Spleen (tissue), 11 donors: ENCODE data around the gene OXCT1. TPM values are rescaled to one million over a fixed set of nuclear protein-coding genes. Genes with fewer than 3 reads are reported as not detected.

Source experiments
- DNase-seq: peaks from one replicate; pipeline ENCODE4 v3.0.0-alpha.2; 2020
- H3K27ac ChIP-seq, 8 donors: fragments of 200-600 bp; sonication (generic) in 7 of 8; 1 replicate in 4 of 8; 2 replicates in 4 of 8; pipeline versions ENCODE4 v1.5.0 to v1.8.0; 2016 to 2021; ENCODE audit warnings: inconsistent platforms in 4 of 8, mild to moderate bottlenecking in 4 of 8, moderate library complexity in 1 of 8
- H3K27me3 ChIP-seq, 7 donors: fragments of 200-600 bp; sonication (generic) in 6 of 7; replicated peaks in 1 of 7; 1 replicate in 4 of 7; 2 replicates in 3 of 7; pipeline versions ENCODE4 v1.5.0 to v1.8.0; 2016 to 2021; ENCODE audit warnings: inconsistent platforms in 3 of 7, mild to moderate bottlenecking in 1 of 7
- H3K36me3 ChIP-seq, 6 donors: fragments of 200-600 bp; sonication (generic) in 5 of 6; 1 replicate in 4 of 6; 2 replicates in 2 of 6; pipeline versions ENCODE4 v1.5.0 to v1.8.0; 2016 to 2021; ENCODE audit warnings: inconsistent platforms in 2 of 6
- H3K4me1 ChIP-seq, 6 donors: fragments of 200-600 bp; sonication (generic) in 5 of 6; 1 replicate in 3 of 6; 2 replicates in 3 of 6; pipeline versions ENCODE4 v1.5.0 to v1.8.0; 2016 to 2021; ENCODE audit warnings: inconsistent platforms in 3 of 6
- H3K4me3 ChIP-seq, 8 donors: fragments of 200-600 bp; sonication (generic) in 7 of 8; 1 replicate in 4 of 8; 2 replicates in 4 of 8; pipeline versions ENCODE4 v1.5.0 to v1.8.0; 2016 to 2021; ENCODE audit warnings: inconsistent platforms in 4 of 8, mild to moderate bottlenecking in 4 of 8, moderate library complexity in 2 of 8
- H3K9me3 ChIP-seq, 8 donors: fragments of 200-600 bp; sonication (generic) in 7 of 8; 1 replicate in 4 of 8; 2 replicates in 4 of 8; pipeline versions ENCODE4 v1.5.0 to v1.8.0; 2016 to 2021; ENCODE audit warnings: inconsistent platforms in 4 of 8
- CTCF ChIP-seq, 11 experiments: fragments of 200-600 bp in 7 of 11; fragments of 450-650 bp in 4 of 11; sonication (generic) in 4 of 11; IDR thresholded peaks in 8 of 11; conservative IDR thresholded peaks in 3 of 11; 1 replicate in 7 of 11; 2 replicates in 4 of 11; pipeline versions ENCODE4 v1.4.0 to v1.8.0; 2016 to 2021; ENCODE audit warnings: antibody characterized with exemption in 11 of 11, inconsistent platforms in 4 of 11, mild to moderate bottlenecking in 1 of 11
- POLR2A ChIP-seq, 3 donors: fragments of 450-650 bp; IDR thresholded peaks; one replicate each; pipeline ENCODE4 v1.5.1; 2017; ENCODE audit warnings: antibody characterized with exemption in 3 of 3, mild to moderate bottlenecking in 1 of 3
- POLR2AphosphoS5 ChIP-seq, 3 donors: sonication (generic); formaldehyde crosslinking; IDR thresholded peaks; one replicate each; pipeline ENCODE4 v1.5.1; 2017; ENCODE audit warnings: antibody characterized with exemption in 3 of 3
- WGBS, 5 donors: extraction: QIAGEN DNeasy Blood & Tissue Kit in 3 of 5; methylation state at CpG; one replicate each; pipeline versions ENCODE4 v1.1.5 to v1.1.7; 2013 to 2018; 5-methylcytosine and 5-hydroxymethylcytosine counted together
- intact Hi-C: fragments of 100-400 bp; cut with DNase I; formaldehyde crosslinking; loops from one replicate; pipeline ENCODE4 v1.15.0; 2023; ENCODE audit warnings: low total_unique reads
- polyA plus RNA-seq, 3 donors: library from polyadenylated mRNA; stranded (reverse); fragments of 200-250 nt; gene quantifications; one replicate each; pipeline ENCODE4 v1.2.1, GENCODE V29; 2013
- total RNA-seq, 7 donors: library from RNA; depleted of rRNA in 3 of 7; stranded (reverse); fragments of >200 nt in 3 of 7; fragmentation: NEBNext Ultra II Directional in 4 of 7; extraction: Animal tissue kit (Norgen Biotek cat#: 25700) in 4 of 7; gene quantifications; one replicate each; pipeline versions ENCODE4 v1.1.0 to v1.2.1, GENCODE V29; 2016 to 2021
- donor health status: healthy with polysubstance abuse.
- donor health status: DM: no; HTN: no; CAD: no; lungs with moderate emphysema.
- donor health status: DM: no; HTN: no; CAD: no.
- donor health status: Bipolar disorder and iron deficiency.
- donor health status: healthy.
- donor health status: DM: no; HTN: no; CAD: no.
- donor health status: DM: yes; HTN: yes; CAD: no.

The OXCT1 gene
- total and polyA plus RNA-seq, 10 donors = 7.0 to 16.7 (median 13.5) TPM

- Histone ChIP-seq H3K4me3 (no peak overlapping the region), H3K36me3 (no peaks in the 10 kb centered on the region), H3K4me1 (no peaks in the 10 kb centered on the region), H3K27ac (no peak overlapping the region), H3K27me3 (no peaks in the 10 kb centered on the region), H3K9me3 (no peaks in the 10 kb centered on the region)
- no peak for DNase-seq
- TF ChIP-seq POLR2A (IDR thresholded peaks at IDR 0.05) (no peak), POLR2AphosphoS5 (IDR thresholded peaks at IDR 0.05) (no peak), CTCF (IDR thresholded peaks at IDR 0.05 in 8 of 11, conservative IDR thresholded peaks at IDR 0.05 in 3 of 11) (no peak)
- 91 to 96% (median 93%) methylated on average over 2 of the region's 2 CpGs for WGBS, 5 donors
- intact Hi-C loops = no loop called here
Measured at GRCh38 chr5:41883936-41884335, 13.7 kb upstream of the OXCT1 start.

- no peak overlapping the region for H3K27ac ChIP-seq
- H3K4me1 ChIP-seq = no peaks in the 10 kb centered on the region
- H3K27me3 ChIP-seq = no peaks in the 10 kb centered on the region
- no peak overlapping the region for H3K4me3 ChIP-seq
- intact Hi-C loops = no loop called here
- no peaks in the 10 kb centered on the region for H3K36me3 ChIP-seq
- no peak for DNase-seq
- H3K9me3 ChIP-seq = no peaks in the 10 kb centered on the region
- TF ChIP-seq POLR2AphosphoS5 (IDR thresholded peaks at IDR 0.05) (no peak), POLR2A (IDR thresholded peaks at IDR 0.05) (no peak)
- 80 to 93% (median 83%) methylated on average over 3 of the region's 3 CpGs for WGBS, 5 donors
Measured at GRCh38 chr5:41883243-41883642, 13.0 kb upstream of the OXCT1 start.

- H3K36me3 ChIP-seq = no peaks in the 10 kb centered on the region
- TF ChIP-seq POLR2AphosphoS5 (IDR thresholded peaks at IDR 0.05) (no peak), CTCF (IDR thresholded peaks at IDR 0.05 in 8 of 11, conservative IDR thresholded peaks at IDR 0.05 in 3 of 11) (no peak), POLR2A (IDR thresholded peaks at IDR 0.05) (no peak)
- intact Hi-C loops = no loop called here
- no peak for DNase-seq
- 78 to 85% (median 81%) methylated on average over 5 of the region's 5 CpGs for WGBS, 5 donors
- H3K27ac ChIP-seq = no peak overlapping the region
- H3K4me3 ChIP-seq = no peak overlapping the region
- H3K9me3 ChIP-seq = no peaks in the 10 kb centered on the region
- no peaks in the 10 kb centered on the region for H3K4me1 ChIP-seq
- no peaks in the 10 kb centered on the region for H3K27me3 ChIP-seq
Measured at GRCh38 chr5:41882765-41883164, 12.5 kb upstream of the OXCT1 start.

- TF ChIP-seq POLR2A (IDR thresholded peaks at IDR 0.05) (no peak), CTCF (IDR thresholded peaks at IDR 0.05 in 8 of 11, conservative IDR thresholded peaks at IDR 0.05 in 3 of 11) (no peak)
- 86 to 92% (median 92%) methylated on average over 3 of the region's 3 CpGs for WGBS, 5 donors
- Histone ChIP-seq H3K36me3 (no peaks in the 10 kb centered on the region), H3K27me3 (no peaks in the 10 kb centered on the region), H3K4me1 (no peaks in the 10 kb centered on the region), H3K4me3 (no peak overlapping the region), H3K27ac (no peak overlapping the region), H3K9me3 (no peaks in the 10 kb centered on the region)
- intact Hi-C loops = no loop called here
- DNase-seq = no peak
Measured at GRCh38 chr5:41878643-41879478, 8.6 kb upstream of the OXCT1 start.
